ENCODE measurements around the gene FGB.

- TF ChIP-seq POLR2A (IDR thresholded peaks at IDR 0.05; ENCODE audit: low read length) = no peak
- no peak for TF ChIP-seq GATA1 (IDR thresholded peaks at IDR 0.05; ENCODE audit: low read depth, low read length)
These were observed 26.7 kb downstream of the FGB start for GRCh38 chr4:154589296-154590197.

Data from erythroblast (primary cell).